SK-N-SH (cell line): ENCODE measurements around the gene CYP2W1. TPM values are rescaled to one million over a fixed set of nuclear protein-coding genes. Genes with fewer than 3 reads are reported as not detected.
"Not testable (repeated sequence)": the region's sequence is repeated elsewhere in the genome, so short reads cannot be mapped to it uniquely, and the experiment has no call there.

Experiments
- CTCF ChIA-PET: fragments of 300-600, 350-600 bp; formaldehyde crosslinking; extraction: SDS; loops from one replicate; lab custom pipeline; 2021; lab: Yijun Ruan, JAX
- POLR2A ChIA-PET: fragments of 350-600 bp; sonication (Branson Sonifier 250); formaldehyde crosslinking; extraction: SDS; loops from one replicate; lab custom pipeline; 2020; ENCODE audit warnings: antibody characterized with exemption, inconsistent platforms; lab: Yijun Ruan, JAX
- DNase-seq: peaks from one replicate; pipeline ENCODE4 v3.0.0; 2012
- H2AFZ ChIP-seq: fragments of 200-600 bp; sonication (generic); 2 replicates; pipeline ENCODE4 v1.8.1; 2016; ENCODE audit warnings: antibody characterized with exemption, mild to moderate bottlenecking, low read depth
- H3F3A ChIP-seq: fragments of 200-600 bp; sonication (generic); replicated peaks from 2 replicates; pipeline ENCODE3; 2016; ENCODE audit warnings: antibody characterized with exemption, mild to moderate bottlenecking; ENCODE audit not compliant: insufficient read depth
- H3K27ac ChIP-seq, 2 experiments: fragments of 200-500 bp in 1 of 2; fragments of 200-600 bp in 1 of 2; sonication (Bioruptor generic) in 1 of 2; sonication (generic), shearing (Covaris generic) in 1 of 2; 2 replicates each; pipeline versions ENCODE4 v1.5.1 to v1.6.1; 2014 to 2016; ENCODE audit warnings: low read depth in 2 of 2, inconsistent platforms in 1 of 2, low read length in 1 of 2, mild to moderate bottlenecking in 1 of 2, mixed read lengths in 1 of 2
- H3K27me3 ChIP-seq: fragments of 200-600 bp; sonication (generic), shearing (Covaris generic); 2 replicates; pipeline ENCODE4 v1.6.1; 2016; ENCODE audit warnings: mixed run types; ENCODE audit not compliant: insufficient read depth
- H3K36me3 ChIP-seq, 2 experiments: fragments of 200-500 bp in 1 of 2; fragments of 200-600 bp in 1 of 2; sonication (Bioruptor generic) in 1 of 2; sonication (generic) in 1 of 2; replicated peaks in 1 of 2; 2 replicates each; pipeline versions ENCODE3 to v1.5.1; 2014 to 2016; ENCODE audit warnings: low read length in 1 of 2, mild to moderate bottlenecking in 1 of 2; ENCODE audit not compliant: insufficient read depth in 2 of 2, control insufficient read depth in 1 of 2
- H3K4me1 ChIP-seq, 2 experiments: fragments of 200-500 bp in 1 of 2; fragments of 200-600 bp in 1 of 2; sonication (Bioruptor generic) in 1 of 2; sonication (generic), shearing (Covaris generic) in 1 of 2; 2 replicates each; pipeline versions ENCODE4 v1.5.1 to v1.6.1; 2014 to 2016; ENCODE audit warnings: low read depth in 1 of 2, low read length in 1 of 2, mixed run types in 1 of 2; ENCODE audit not compliant: insufficient read depth in 2 of 2, control insufficient read depth in 1 of 2
- H3K4me2 ChIP-seq: fragments of 200-600 bp; sonication (generic), shearing (Covaris generic); 2 replicates; pipeline ENCODE4 v1.6.1; 2017; ENCODE audit warnings: mixed run types
- H3K4me3 ChIP-seq, 2 experiments: fragments of 200-500 bp in 1 of 2; fragments of 200-600 bp in 1 of 2; sonication (Bioruptor generic) in 1 of 2; sonication (generic), shearing (Covaris generic) in 1 of 2; 2 replicates each; pipeline versions ENCODE4 v1.5.1 to v1.8.1; 2014 to 2016; ENCODE audit warnings: low read depth in 2 of 2, inconsistent platforms in 1 of 2, low read length in 1 of 2, mild to moderate bottlenecking in 1 of 2, mixed read lengths in 1 of 2, moderate library complexity in 1 of 2
- H3K79me2 ChIP-seq: fragments of 200-600 bp; sonication (generic); 2 replicates; pipeline ENCODE4 v1.8.1; 2017; ENCODE audit warnings: mild to moderate bottlenecking; ENCODE audit not compliant: insufficient read depth
- H3K9ac ChIP-seq: fragments of 200-600 bp; sonication (generic); 2 replicates; pipeline ENCODE4 v1.6.1; 2017; ENCODE audit warnings: mixed run types
- H3K9me2 ChIP-seq: fragments of 200-600 bp; sonication (generic); 2 replicates; pipeline ENCODE4 v1.6.1; 2017; ENCODE audit warnings: mixed run types
- H3K9me3 ChIP-seq: fragments of 200-600 bp; sonication (generic); 2 replicates; pipeline ENCODE4 v1.6.1; 2017; ENCODE audit warnings: mixed run types, mild to moderate bottlenecking, moderate library complexity
- H4K20me1 ChIP-seq: fragments of 200-600 bp; sonication (generic); 2 replicates; pipeline ENCODE4 v1.6.1; 2017; ENCODE audit warnings: mild to moderate bottlenecking, mixed run types; ENCODE audit not compliant: insufficient read depth
- CTCF ChIP-seq: fragments of 200-600 bp; sonication (generic); IDR thresholded peaks from 2 replicates; pipeline ENCODE4 v1.6.1; 2017; ENCODE audit warnings: antibody characterized with exemption, mild to moderate bottlenecking, moderate library complexity
- ELF1 ChIP-seq: IDR thresholded peaks from 2 replicates; pipeline ENCODE4 v1.4.0; 2012
- EP300 ChIP-seq, 2 experiments: IDR thresholded peaks; 2 replicates each; pipeline versions ENCODE4 v1.4.0 to v1.6.1; 2012; ENCODE audit warnings: borderline replicate concordance in 1 of 2, low read depth in 1 of 2, low read length in 1 of 2
- GATA2 ChIP-seq: sonication (generic); formaldehyde crosslinking; IDR thresholded peaks from 2 replicates; pipeline ENCODE4 v1.5.0; 2020; ENCODE audit warnings: mild to moderate bottlenecking, missing genetic modification reagents
- IRF3 ChIP-seq: fragments of 150-350 bp; IDR thresholded peaks from 2 replicates; pipeline ENCODE4 v1.6.1; 2016; ENCODE audit warnings: mild to moderate bottlenecking, low read depth, low read length
- NFIC ChIP-seq: IDR thresholded peaks from 2 replicates; pipeline ENCODE4 v1.4.0; 2012; ENCODE audit warnings: borderline replicate concordance
- SIN3A ChIP-seq: IDR thresholded peaks from 2 replicates; pipeline ENCODE4 v1.6.1; 2012; ENCODE audit warnings: low read depth, mild to moderate bottlenecking, low read length, moderate library complexity, borderline replicate concordance
- TEAD4 ChIP-seq: IDR thresholded peaks from 2 replicates; pipeline ENCODE4 v1.4.0; 2012; ENCODE audit warnings: mild to moderate bottlenecking, borderline replicate concordance; ENCODE audit not compliant: insufficient read depth
- WGBS: methylation state at CpG from one replicate; pipeline ENCODE4 v1.1.6; 2017; ENCODE audit warnings: low lambda C conversion rate; 5-methylcytosine and 5-hydroxymethylcytosine counted together
- polyA plus RNA-seq, 3 experiments: library from polyadenylated mRNA; depleted of rRNA; stranded (reverse); fragments of >200 nt; gene quantifications; 2 replicates each; pipeline ENCODE4 v1.2.3, GENCODE V29; 2012

The CYP2W1 gene
- polyA plus RNA-seq, 1 of the 3 experiments (the other 2 are of a cell fraction) = 0.10 TPM

- no peaks in the 10 kb centered on the region for H3K9me2 ChIP-seq
- peaks cover 18% of the 10 kb centered on the region for H3F3A ChIP-seq
- CTCF ChIA-PET = interaction anchor here (1.3 to 3.4 kb wide), 3 partner anchors 15 to 41 kb away, joined by 3 to 22 read pairs (median 8); no protein-coding TSS in a partner anchor
- TF ChIP-seq GATA2 (CRISPR knock-in tag) (no peak), ELF1 (no peak), SIN3A (no peak), EP300 (IDR thresholded peaks at IDR 0.05; ENCODE audit: borderline replicate concordance in 1 of 2, low read depth in 1 of 2, low read length in 1 of 2) (no peak), TEAD4 (no peak), NFIC (no peak), IRF3 (no peak), CTCF (no peak)
- no peak for DNase-seq
- no peaks in the 10 kb centered on the region for H3K27me3 ChIP-seq
- peaks cover 6 to 8% of the 10 kb centered on the region in 2 experiments; a peak in 3 of 4 replicates for H3K4me1 ChIP-seq
- H2AFZ ChIP-seq = no peak overlapping the region
- WGBS = 95% methylated on average over 20 of the region's 20 CpGs
- H3K4me2 ChIP-seq = no peak overlapping the region
- H3K9me3 ChIP-seq = no peaks in the 10 kb centered on the region
- no peak overlapping the region for H3K4me3 ChIP-seq
- H3K36me3 ChIP-seq = peaks cover 0 to 6% of the 10 kb centered on the region in 2 experiments
- POLR2A ChIA-PET = interaction anchor here (0.6 kb wide), 1 partner anchor 202 kb away, joined by 5 read pairs; no protein-coding TSS in a partner anchor
- no peak overlapping the region for H3K9ac ChIP-seq
- H3K27ac ChIP-seq = no peak overlapping the region
- no peaks in the 10 kb centered on the region for H4K20me1 ChIP-seq
- H3K79me2 ChIP-seq = no peaks in the 10 kb centered on the region; the same call in none of the 2 replicates
Measured at GRCh38 chr7:1033546-1034145, 50.7 kb downstream of the CYP2W1 start.

GRCh38 chr7:1034769-1035168 is 51.8 kb downstream of the CYP2W1 start:
- H3K9me3 ChIP-seq, H3K4me3 ChIP-seq, H3K36me3 ChIP-seq, H3K9ac ChIP-seq, H2AFZ ChIP-seq, H3K9me2 ChIP-seq, POLR2A ChIA-PET, H3F3A ChIP-seq, H3K4me2 ChIP-seq, H4K20me1 ChIP-seq, DNase-seq, H3K27ac ChIP-seq, H3K79me2 ChIP-seq, H3K4me1 ChIP-seq, H3K27me3 ChIP-seq: not testable (repeated sequence)
- WGBS = 92% methylated on average over 1 of the region's 1 CpG
- CTCF ChIA-PET = interaction anchor here (0.6 to 3.4 kb wide), 4 partner anchors 16 to 981 kb away, joined by 3 to 22 read pairs (median 6); no protein-coding TSS in a partner anchor

GRCh38 chr7:1036164-1036928 is 53.4 kb downstream of the CYP2W1 start:
- CTCF ChIA-PET = not testable (repeated sequence)

More at GRCh38 chr7:1036164-1036928, 53.4 kb downstream of the CYP2W1 start:
- H3K9me3 ChIP-seq, H3K27ac ChIP-seq, DNase-seq, H3K79me2 ChIP-seq, H3K4me2 ChIP-seq, H3K36me3 ChIP-seq, H3K4me3 ChIP-seq, H3K9ac ChIP-seq, H3K9me2 ChIP-seq, H4K20me1 ChIP-seq, POLR2A ChIA-PET, H3K27me3 ChIP-seq, H2AFZ ChIP-seq: not testable (repeated sequence)
- 95% methylated on average over 38 of the region's 40 CpGs for WGBS
- Histone ChIP-seq H3K4me1 (peaks cover 6 to 13% of the 10 kb centered on the region in 2 experiments; a peak in 3 of 4 replicates), H3F3A (peaks cover 11% of the 10 kb centered on the region)
